IMR-90 (cell line): Measurements from ENCODE around the gene NT5DC3. TPM values are rescaled to one million over a fixed set of nuclear protein-coding genes. Genes with fewer than 3 reads are reported as not detected.

Experiments
- ATAC-seq: fragments of 200-7000 bp; cut with Tn5 transposase; 2 replicates; pipeline ENCODE4 v1.9.1; 2020; ENCODE audit warnings: low read depth, mild to moderate bottlenecking, moderate library complexity
- BruUV-seq: library from RNA; stranded (reverse); fragments of 400-500 nt; replicated peaks from 2 replicates; lab custom pipeline; 2021; lab: Mats Ljungman, UMichigan
- CTCF ChIA-PET: fragments of 300-600 bp; formaldehyde crosslinking; extraction: SDS; loops from one replicate; lab custom pipeline; 2021; ENCODE audit warnings: antibody characterized with exemption; lab: Yijun Ruan, JAX
- POLR2A ChIA-PET: fragments of 300-600 bp; sonication (Branson Sonifier 250); formaldehyde crosslinking; loops from one replicate; lab custom pipeline; 2022; ENCODE audit warnings: antibody characterized with exemption; ENCODE audit not compliant: unreplicated experiment; lab: Charles Lee
- DNase-seq: peaks from one replicate; pipeline ENCODE4 v3.0.0; 2013
- H2AFZ ChIP-seq: replicated peaks from 2 replicates; pipeline ENCODE3; 2013; ENCODE audit warnings: low read length, mild to moderate bottlenecking; ENCODE audit not compliant: poor library complexity
- H2AK5ac ChIP-seq: 2 replicates; pipeline ENCODE4 v1.6.1; 2013; ENCODE audit warnings: low read depth, low read length, inconsistent platforms
- H2AK9ac ChIP-seq: replicated peaks from 2 replicates; pipeline ENCODE3; 2013; ENCODE audit warnings: mild to moderate bottlenecking, low read depth, low read length, moderate library complexity; ENCODE audit not compliant: poor library complexity
- H2BK120ac ChIP-seq: 2 replicates; pipeline ENCODE4 v1.6.1; 2013; ENCODE audit warnings: low read depth, low read length, inconsistent platforms
- H2BK15ac ChIP-seq: 3 replicates; pipeline ENCODE4 v1.6.1; 2013; ENCODE audit warnings: low read depth, low read length, inconsistent platforms
- H2BK20ac ChIP-seq: 2 replicates; pipeline ENCODE4 v1.6.1; 2013; ENCODE audit warnings: low read depth, mild to moderate bottlenecking, inconsistent platforms, low read length, moderate library complexity
- H2BK5ac ChIP-seq: 2 replicates; pipeline ENCODE4 v1.6.1; 2013; ENCODE audit warnings: mild to moderate bottlenecking, low read depth, low read length, inconsistent platforms; ENCODE audit not compliant: poor library complexity, severe bottlenecking
- H3K14ac ChIP-seq: replicated peaks from 2 replicates; pipeline ENCODE4 v1.6.1; 2013; ENCODE audit warnings: low read depth, low read length, inconsistent platforms
- H3K18ac ChIP-seq: 2 replicates; pipeline ENCODE4 v1.6.1; 2013; ENCODE audit warnings: low read depth, low read length, control low read depth
- H3K23ac ChIP-seq: 2 replicates; pipeline ENCODE4 v1.6.1; 2013; ENCODE audit warnings: low read depth, low read length, inconsistent platforms
- H3K27ac ChIP-seq: 2 replicates; pipeline ENCODE4 v1.5.1; 2013; ENCODE audit warnings: mild to moderate bottlenecking, control low read depth, low read length; ENCODE audit not compliant: insufficient read depth
- H3K27me3 ChIP-seq: 2 replicates; pipeline ENCODE4 v1.6.1; 2013; ENCODE audit warnings: low read length; ENCODE audit not compliant: control insufficient read depth, insufficient read depth
- H3K36me3 ChIP-seq: 2 replicates; pipeline ENCODE4 v1.6.1; 2013; ENCODE audit warnings: low read length, mixed read lengths; ENCODE audit not compliant: control insufficient read depth, insufficient read depth
- H3K4ac ChIP-seq: 2 replicates; pipeline ENCODE4 v1.6.1; 2013; ENCODE audit warnings: low read depth, low read length, inconsistent platforms
- H3K4me1 ChIP-seq: 2 replicates; pipeline ENCODE4 v1.6.1; 2013; ENCODE audit warnings: low read length, mixed read lengths; ENCODE audit not compliant: control insufficient read depth, insufficient read depth
- H3K4me2 ChIP-seq: 2 replicates; pipeline ENCODE4 v1.6.1; 2013; ENCODE audit warnings: low read depth, mild to moderate bottlenecking, control low read depth, low read length, moderate library complexity
- H3K4me3 ChIP-seq: 2 replicates; pipeline ENCODE4 v1.5.1; 2013; ENCODE audit warnings: low read depth, mild to moderate bottlenecking, control low read depth, low read length, moderate library complexity; ENCODE audit not compliant: insufficient read depth
- H3K56ac ChIP-seq: 2 replicates; pipeline ENCODE4 v1.6.1; 2013; ENCODE audit warnings: low read length, inconsistent platforms; ENCODE audit not compliant: insufficient read depth; ENCODE audit errors: extremely low read depth
- H3K79me1 ChIP-seq, 2 experiments: 2 replicates each; pipeline ENCODE4 v1.6.1; 2013; ENCODE audit warnings: low read length in 2 of 2, inconsistent platforms in 1 of 2, low read depth in 1 of 2
- H3K9ac ChIP-seq: 2 replicates; pipeline ENCODE4 v1.6.1; 2013; ENCODE audit warnings: low read depth, low read length, control low read depth
- H3K9me1 ChIP-seq: 2 replicates; pipeline ENCODE4 v1.6.1; 2013; ENCODE audit warnings: low read length, inconsistent platforms; ENCODE audit not compliant: insufficient read depth
- H3K9me3 ChIP-seq: 2 replicates; pipeline ENCODE4 v1.6.1; 2013; ENCODE audit warnings: low read length; ENCODE audit not compliant: control insufficient read depth, insufficient read depth
- H4K20me1 ChIP-seq: 2 replicates; pipeline ENCODE4 v1.6.1; 2013; ENCODE audit warnings: low read length, inconsistent platforms; ENCODE audit not compliant: insufficient read depth
- H4K5ac ChIP-seq: 2 replicates; pipeline ENCODE4 v1.6.1; 2013; ENCODE audit warnings: mild to moderate bottlenecking, low read depth, low read length, control low read depth
- H4K8ac ChIP-seq, 2 experiments: 2 replicates each; pipeline ENCODE4 v1.6.1; 2013; ENCODE audit warnings: low read depth in 2 of 2, low read length in 2 of 2, control low read depth in 1 of 2, inconsistent platforms in 1 of 2
- H4K91ac ChIP-seq: 2 replicates; pipeline ENCODE4 v1.6.1; 2013; ENCODE audit warnings: low read depth, low read length, inconsistent platforms; ENCODE audit not compliant: insufficient read depth
- CEBPB ChIP-seq: IDR thresholded peaks from 2 replicates; pipeline ENCODE4 v1.6.1; 2012; ENCODE audit warnings: low read depth, low read length, improper control_type of control experiment
- CHD1 ChIP-seq: IDR thresholded peaks from 2 replicates; pipeline ENCODE4 v1.6.1; 2012; ENCODE audit warnings: low read depth, low read length, improper control_type of control experiment
- FOS ChIP-seq: fragments of 150-350 bp; IDR thresholded peaks from 2 replicates; pipeline ENCODE4 v1.6.1; 2016; ENCODE audit warnings: low read depth, low read length
- MXI1 ChIP-seq: IDR thresholded peaks from 2 replicates; pipeline ENCODE4 v1.6.1; 2012; ENCODE audit warnings: low read depth, mild to moderate bottlenecking, low read length, moderate library complexity, borderline replicate concordance
- POLR2A ChIP-seq: IDR thresholded peaks from 2 replicates; pipeline ENCODE4 v1.6.1; 2012; ENCODE audit warnings: mild to moderate bottlenecking, low read depth, low read length
- RAD21 ChIP-seq: IDR thresholded peaks from 2 replicates; pipeline ENCODE4 v1.6.1; 2012; ENCODE audit warnings: low read length, improper control_type of control experiment
- RFX5 ChIP-seq: IDR thresholded peaks from 2 replicates; pipeline ENCODE4 v1.8.0; 2012; ENCODE audit warnings: low read depth, mild to moderate bottlenecking, low read length, moderate library complexity
- SMC3 ChIP-seq: fragments of 150-350 bp; IDR thresholded peaks from 2 replicates; pipeline ENCODE4 v1.6.1; 2016; ENCODE audit warnings: low read depth, mild to moderate bottlenecking, antibody characterized with exemption, low read length, moderate library complexity
- WGBS, 2 experiments: methylation state at CpG; one replicate each; pipeline versions ENCODE4 v1.1.5 to v1.1.7; 2013; ENCODE audit warnings: missing lambda C conversion rate in 2 of 2; ENCODE audit not compliant: insufficient read length in 1 of 2; ENCODE audit errors: extremely low coverage in 2 of 2; 5-methylcytosine and 5-hydroxymethylcytosine counted together
- dilution Hi-C: fragments of 300-500 bp; cut with HindIII; formaldehyde crosslinking; loops from one replicate; pipeline ENCODE4 v1.14.3; 2018; ENCODE audit warnings: low sequenced_read_pairs; ENCODE audit not compliant: unreplicated experiment
- in situ Hi-C: fragments of 300-500 bp; cut with MboI; formaldehyde crosslinking; loops from 3 replicates; pipeline ENCODE4 v1.14.3; 2019; ENCODE audit warnings: low sequenced_read_pairs, inconsistent platforms, mixed read lengths
- intact Hi-C: fragments of 100-400 bp; cut with micrococcal nuclease; formaldehyde crosslinking; loops from 2 replicates; pipeline ENCODE4 v1.10.0; 2022
- polyA plus RNA-seq, 3 experiments: library from polyadenylated mRNA; depleted of rRNA; stranded (reverse); fragments of >200 nt; gene quantifications; 2 replicates each; pipeline ENCODE4 v1.2.3, GENCODE V29; 2012; ENCODE audit warnings: low replicate concordance in 1 of 3
- total RNA-seq: library from RNA; depleted of rRNA; stranded (reverse); fragments of >200 nt; gene quantifications from 2 replicates; pipeline ENCODE4 v1.2.3, GENCODE V29; 2012
- TF ChIP-seq, protein P1 (sequence below): fragments of 150-350 bp; IDR thresholded peaks from 2 replicates; pipeline ENCODE4 v1.6.1; 2017; ENCODE audit warnings: mild to moderate bottlenecking, antibody characterized with exemption, low read length, low read depth
- TF ChIP-seq, protein P2 (sequence below): fragments of 150-350 bp; IDR thresholded peaks from 2 replicates; pipeline ENCODE4 v1.6.1; 2016; ENCODE audit warnings: low read depth, mild to moderate bottlenecking, low read length, moderate library complexity, borderline replicate concordance
- TF ChIP-seq, protein P3 (sequence below): conservative IDR thresholded peaks from 2 replicates; pipeline ENCODE4 v1.5.1; 2012; ENCODE audit warnings: mild to moderate bottlenecking, low read depth, low read length, improper control_type of control experiment

Gene NT5DC3
- total and polyA plus RNA-seq, 2 of the 4 experiments (the other 2 are of a cell fraction): 7.3 to 17.6 TPM

DNA sequence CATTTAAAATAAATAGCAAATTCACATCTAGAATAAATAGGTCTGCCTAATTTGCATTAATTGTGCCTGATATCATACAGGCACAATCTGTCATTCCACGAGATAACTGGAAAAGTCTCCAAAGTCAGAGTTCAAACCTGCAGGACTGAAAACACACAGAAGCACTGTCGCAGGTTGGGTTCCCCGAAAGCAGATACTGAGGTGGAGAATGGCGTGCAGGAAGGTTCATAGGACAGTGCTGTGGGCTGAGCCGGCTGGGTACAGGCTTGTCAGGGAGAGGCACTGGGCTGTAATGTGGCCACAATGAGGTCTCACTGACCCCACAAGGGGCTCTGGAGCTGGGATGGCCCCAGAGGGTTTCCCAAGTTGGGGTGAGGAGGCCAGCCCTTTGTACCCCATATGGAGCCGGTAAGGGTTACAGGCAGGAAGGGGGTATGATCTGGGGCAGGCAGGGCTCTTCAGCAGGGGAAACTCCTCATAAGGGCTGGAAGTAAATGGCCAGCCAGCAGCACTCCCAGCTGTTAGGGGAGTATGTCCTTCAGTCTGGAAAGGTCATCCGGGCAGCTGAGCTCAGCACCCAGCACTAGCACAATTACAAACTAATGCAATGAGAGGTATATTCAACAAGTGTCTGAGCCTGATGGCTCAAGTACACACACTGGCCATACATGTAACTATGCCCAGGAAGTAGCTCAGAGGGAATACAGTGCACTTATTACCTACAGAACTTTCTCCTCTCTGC is 68.5 kb downstream of the NT5DC3 start (continued):
- no peak for TF ChIP-seq RFX5

DNA sequence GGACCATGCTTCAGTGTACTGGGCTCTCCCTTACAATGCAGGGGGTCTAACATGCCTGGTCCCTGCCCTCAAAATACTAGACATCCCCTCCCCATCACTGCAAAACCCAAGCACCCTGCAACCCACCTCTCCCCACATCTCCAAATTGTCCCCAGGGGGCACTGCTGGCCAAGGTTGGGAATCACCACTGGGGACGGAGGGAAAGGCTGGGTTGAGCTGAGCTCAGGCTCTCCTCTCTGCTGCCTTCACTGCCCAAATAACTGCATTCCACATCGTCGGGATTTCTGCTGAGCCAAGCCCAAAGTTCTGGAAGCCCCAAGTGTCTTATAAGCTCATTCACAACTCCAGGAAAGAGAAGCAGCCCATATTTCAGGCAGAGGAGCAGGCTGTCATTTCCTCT is 69.6 kb downstream of the NT5DC3 start:
- TF ChIP-seq, protein P1, sequence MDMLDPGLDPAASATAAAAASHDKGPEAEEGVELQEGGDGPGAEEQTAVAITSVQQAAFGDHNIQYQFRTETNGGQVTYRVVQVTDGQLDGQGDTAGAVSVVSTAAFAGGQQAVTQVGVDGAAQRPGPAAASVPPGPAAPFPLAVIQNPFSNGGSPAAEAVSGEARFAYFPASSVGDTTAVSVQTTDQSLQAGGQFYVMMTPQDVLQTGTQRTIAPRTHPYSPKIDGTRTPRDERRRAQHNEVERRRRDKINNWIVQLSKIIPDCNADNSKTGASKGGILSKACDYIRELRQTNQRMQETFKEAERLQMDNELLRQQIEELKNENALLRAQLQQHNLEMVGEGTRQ: no peak
- no peak for TF ChIP-seq RFX5
- TF ChIP-seq, protein P2, sequence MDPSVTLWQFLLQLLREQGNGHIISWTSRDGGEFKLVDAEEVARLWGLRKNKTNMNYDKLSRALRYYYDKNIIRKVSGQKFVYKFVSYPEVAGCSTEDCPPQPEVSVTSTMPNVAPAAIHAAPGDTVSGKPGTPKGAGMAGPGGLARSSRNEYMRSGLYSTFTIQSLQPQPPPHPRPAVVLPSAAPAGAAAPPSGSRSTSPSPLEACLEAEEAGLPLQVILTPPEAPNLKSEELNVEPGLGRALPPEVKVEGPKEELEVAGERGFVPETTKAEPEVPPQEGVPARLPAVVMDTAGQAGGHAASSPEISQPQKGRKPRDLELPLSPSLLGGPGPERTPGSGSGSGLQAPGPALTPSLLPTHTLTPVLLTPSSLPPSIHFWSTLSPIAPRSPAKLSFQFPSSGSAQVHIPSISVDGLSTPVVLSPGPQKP: no peak
- TF ChIP-seq MXI1: no peak
- no peak for TF ChIP-seq CEBPB
- no peak for TF ChIP-seq POLR2A
- TF ChIP-seq, protein P3, sequence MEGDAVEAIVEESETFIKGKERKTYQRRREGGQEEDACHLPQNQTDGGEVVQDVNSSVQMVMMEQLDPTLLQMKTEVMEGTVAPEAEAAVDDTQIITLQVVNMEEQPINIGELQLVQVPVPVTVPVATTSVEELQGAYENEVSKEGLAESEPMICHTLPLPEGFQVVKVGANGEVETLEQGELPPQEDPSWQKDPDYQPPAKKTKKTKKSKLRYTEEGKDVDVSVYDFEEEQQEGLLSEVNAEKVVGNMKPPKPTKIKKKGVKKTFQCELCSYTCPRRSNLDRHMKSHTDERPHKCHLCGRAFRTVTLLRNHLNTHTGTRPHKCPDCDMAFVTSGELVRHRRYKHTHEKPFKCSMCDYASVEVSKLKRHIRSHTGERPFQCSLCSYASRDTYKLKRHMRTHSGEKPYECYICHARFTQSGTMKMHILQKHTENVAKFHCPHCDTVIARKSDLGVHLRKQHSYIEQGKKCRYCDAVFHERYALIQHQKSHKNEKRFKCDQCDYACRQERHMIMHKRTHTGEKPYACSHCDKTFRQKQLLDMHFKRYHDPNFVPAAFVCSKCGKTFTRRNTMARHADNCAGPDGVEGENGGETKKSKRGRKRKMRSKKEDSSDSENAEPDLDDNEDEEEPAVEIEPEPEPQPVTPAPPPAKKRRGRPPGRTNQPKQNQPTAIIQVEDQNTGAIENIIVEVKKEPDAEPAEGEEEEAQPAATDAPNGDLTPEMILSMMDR: peak; percentile 72
- peak; percentile 86 for TF ChIP-seq RAD21
- TF ChIP-seq CHD1: no peak
- no peak for TF ChIP-seq FOS
- peak; percentile 87 for TF ChIP-seq SMC3
- no peak overlapping the region for H2BK120ac ChIP-seq
- no peak overlapping the region for H4K8ac ChIP-seq
- no peaks in the 10 kb centered on the region; the same call in 1 of the 2 replicates for H3K4me1 ChIP-seq
- ChIA-PET CTCF (interaction anchor here (0.5 to 2.7 kb wide), 8 partner anchors 9 to 98 kb away, joined by 3 to 24 read pairs (median 4); no protein-coding TSS in a partner anchor), POLR2A (no interaction called here)
- intact Hi-C loops: loop anchor here (1.0 to 2.0 kb wide), 2 partner anchors 99 to 159 kb away; partner anchors contain the start of gene HSP90B1
- DNase-seq: peak; percentile 44
- no peak overlapping the region for H2BK5ac ChIP-seq
- no peaks in the 10 kb centered on the region for H3K9me3 ChIP-seq
- peak; percentile 97 for ATAC-seq
- no peaks in the 10 kb centered on the region for H4K20me1 ChIP-seq
- no peak overlapping the region for H3K23ac ChIP-seq
- 0% methylated on average over 2 of the region's 3 CpGs; no CpG with 5 or more reads in 1 of the 2 experiments for WGBS, 2 experiments
- no peak overlapping the region for H4K91ac ChIP-seq
- peak overlapping the region; percentile 29 for H2AFZ ChIP-seq
- dilution Hi-C loops: no loop called here
- no TSS peak for BruUV-seq
- no peak overlapping the region for H4K5ac ChIP-seq
- H3K4me3 ChIP-seq: no peak overlapping the region
- H2AK5ac ChIP-seq: no peak overlapping the region
- in situ Hi-C loops: loop anchor here (5.0 to 10.0 kb wide), 2 partner anchors 96 to 163 kb away; partner anchors contain the start of gene HSP90B1
- no peak overlapping the region for H3K56ac ChIP-seq
- H3K9ac ChIP-seq: no peak overlapping the region
- H2AK9ac ChIP-seq: no peak overlapping the region
- H3K18ac ChIP-seq: no peak overlapping the region
- peaks cover under 1% of the 10 kb centered on the region for H3K36me3 ChIP-seq
- H3K27me3 ChIP-seq: no peaks in the 10 kb centered on the region
- H3K79me1 ChIP-seq: peaks cover 0 to 5% of the 10 kb centered on the region in 2 experiments; a peak in 2 of 4 replicates
- H2BK15ac ChIP-seq: no peak overlapping the region
- H3K4me2 ChIP-seq: no peak overlapping the region
- peaks cover 3% of the 10 kb centered on the region; the same call in 1 of the 2 replicates for H3K9me1 ChIP-seq
- H3K4ac ChIP-seq: no peak overlapping the region
- H2BK20ac ChIP-seq: no peak overlapping the region
- no peak overlapping the region for H3K14ac ChIP-seq
- no peak overlapping the region for H3K27ac ChIP-seq
